Uterus (tissue), 4 donors: Measurements from ENCODE around the gene UBE2J1. TPM values are rescaled to one million over a fixed set of nuclear protein-coding genes. Genes with fewer than 3 reads are reported as not detected.

Experiments
- DNase-seq, 2 donors: peaks; one replicate each; pipeline ENCODE4 v3.0.0-alpha.2; 2019 to 2020
- H3K27ac ChIP-seq, 2 donors: fragments of 200-600 bp; sonication (generic); 1 replicate in 1 of 2; 2 replicates in 1 of 2; pipeline ENCODE4 v1.5.1; 2016 to 2018
- H3K27me3 ChIP-seq, 2 donors: fragments of 200-600 bp; sonication (generic); one replicate each; pipeline ENCODE4 v1.5.1; 2018 to 2019; ENCODE audit warnings: control low read depth in 1 of 2
- H3K36me3 ChIP-seq, 2 donors: fragments of 200-600 bp; sonication (generic); one replicate each; pipeline ENCODE4 v1.5.1; 2019; ENCODE audit warnings: control low read depth in 1 of 2
- H3K4me1 ChIP-seq, 2 donors: fragments of 200-600 bp; sonication (generic); one replicate each; pipeline ENCODE4 v1.5.1; 2018 to 2019; ENCODE audit warnings: control low read depth in 1 of 2
- H3K4me3 ChIP-seq, 2 donors: fragments of 200-600 bp; sonication (generic); 1 replicate in 1 of 2; 2 replicates in 1 of 2; pipeline ENCODE4 v1.5.1; 2018 to 2019; ENCODE audit warnings: mild to moderate bottlenecking in 1 of 2
- H3K9me3 ChIP-seq, 2 donors: fragments of 200-600 bp; sonication (generic); one replicate each; pipeline ENCODE4 v1.5.1; 2019; ENCODE audit warnings: control low read depth in 1 of 2
- CTCF ChIP-seq, 4 experiments: fragments of 200-600 bp in 2 of 4; fragments of 450-650 bp in 2 of 4; sonication (generic) in 2 of 4; IDR thresholded peaks; one replicate each; pipeline ENCODE4 v1.5.1; 2016 to 2019; ENCODE audit warnings: antibody characterized with exemption in 4 of 4, mild to moderate bottlenecking in 2 of 4, moderate library complexity in 1 of 4
- POLR2A ChIP-seq, 2 donors: fragments of 450-650 bp; IDR thresholded peaks; one replicate each; pipeline ENCODE4 v1.6.1; 2016; ENCODE audit warnings: antibody characterized with exemption in 2 of 2, mild to moderate bottlenecking in 1 of 2, moderate library complexity in 1 of 2
- intact Hi-C: fragments of 100-400 bp; cut with DNase I; formaldehyde crosslinking; loops from one replicate; pipeline ENCODE4 v1.15.1; 2023; ENCODE audit warnings: low total_unique reads
- total RNA-seq, 4 donors: library from RNA; depleted of rRNA in 3 of 4; stranded (reverse); fragments of >200 nt in 3 of 4; gene quantifications; one replicate each; pipeline versions ENCODE4 v1.1.0 to v1.2.4, GENCODE V29; 2014 to 2023
- donor health status: DM: yes; HTN: yes; CAD: no.

UBE2J1 gene
- total RNA-seq, 4 donors from 2014 or later: 13.1 to 55.2 (median 41.0) TPM

- TF ChIP-seq CTCF (IDR thresholded peaks at IDR 0.05): no peak
- no peak for TF ChIP-seq POLR2A (IDR thresholded peaks at IDR 0.05)
- DNase-seq: no peak
These were observed 49.6 kb downstream of the UBE2J1 start for GRCh38 chr6:89302936-89303335.

GRCh38 chr6:89302195-89302770 is 50.2 kb downstream of the UBE2J1 start:
- no peak overlapping the region for H3K4me3 ChIP-seq
- no peaks in the 10 kb centered on the region for H3K9me3 ChIP-seq
- H3K27me3 ChIP-seq: no peaks in the 10 kb centered on the region
- intact Hi-C loops: no loop called here
- no peak overlapping the region for H3K27ac ChIP-seq
- H3K36me3 ChIP-seq: no peaks in the 10 kb centered on the region
- H3K4me1 ChIP-seq: no peaks in the 10 kb centered on the region
- no peak for TF ChIP-seq POLR2A (IDR thresholded peaks at IDR 0.05)
- no peak for TF ChIP-seq CTCF (IDR thresholded peaks at IDR 0.05)
- no peak for DNase-seq

More at GRCh38 chr6:89302936-89303335, 49.6 kb downstream of the UBE2J1 start:
- intact Hi-C loops: no loop called here
- Histone ChIP-seq H3K27me3 (no peaks in the 10 kb centered on the region), H3K9me3 (no peaks in the 10 kb centered on the region), H3K4me3 (no peak overlapping the region), H3K27ac (no peak overlapping the region), H3K36me3 (no peaks in the 10 kb centered on the region), H3K4me1 (no peaks in the 10 kb centered on the region)

- TF ChIP-seq POLR2A (IDR thresholded peaks at IDR 0.05): no peak
- no peak for TF ChIP-seq CTCF (IDR thresholded peaks at IDR 0.05)
These were observed 50.8 kb downstream of the UBE2J1 start for GRCh38 chr6:89301586-89302194.

DNA sequence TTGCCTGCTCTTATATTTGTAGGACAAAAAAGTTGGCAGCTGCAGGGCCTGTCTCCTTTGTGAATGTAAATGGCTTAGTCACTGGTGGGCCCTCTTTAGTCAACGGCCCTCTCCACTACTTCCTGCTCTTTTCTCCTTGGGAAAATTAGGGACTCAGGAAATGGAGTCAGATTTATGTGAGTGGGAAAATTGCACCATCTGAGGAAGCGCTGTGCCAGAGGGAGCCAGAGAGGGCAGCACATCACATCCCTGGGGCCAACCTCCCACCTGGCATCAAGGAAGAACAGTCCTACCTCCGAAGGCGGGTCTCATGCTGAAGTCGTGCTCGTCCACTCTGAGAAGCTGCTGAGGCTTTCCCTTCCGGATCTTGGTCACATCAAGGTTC is 53.1 kb downstream of the UBE2J1 start:
- Histone ChIP-seq H3K9me3 (no peaks in the 10 kb centered on the region), H3K36me3 (no peaks in the 10 kb centered on the region), H3K27ac (no peak overlapping the region), H3K4me1 (no peaks in the 10 kb centered on the region), H3K4me3 (no peak overlapping the region), H3K27me3 (no peaks in the 10 kb centered on the region)
- TF ChIP-seq POLR2A (IDR thresholded peaks at IDR 0.05) (no peak), CTCF (IDR thresholded peaks at IDR 0.05) (no peak)
- intact Hi-C loops: no loop called here
- no peak for DNase-seq

More at GRCh38 chr6:89301586-89302194, 50.8 kb downstream of the UBE2J1 start:
- Histone ChIP-seq H3K9me3 (no peaks in the 10 kb centered on the region), H3K27ac (no peak overlapping the region), H3K36me3 (no peaks in the 10 kb centered on the region), H3K4me1 (no peaks in the 10 kb centered on the region), H3K4me3 (no peak overlapping the region), H3K27me3 (no peaks in the 10 kb centered on the region)
- intact Hi-C loops: no loop called here
- DNase-seq: no peak

- Histone ChIP-seq H3K4me3 (no peak overlapping the region), H3K27ac (no peak overlapping the region), H3K27me3 (no peaks in the 10 kb centered on the region), H3K4me1 (no peaks in the 10 kb centered on the region), H3K9me3 (no peaks in the 10 kb centered on the region), H3K36me3 (no peaks in the 10 kb centered on the region)
- DNase-seq: no peak
- intact Hi-C loops: no loop called here
- TF ChIP-seq POLR2A (IDR thresholded peaks at IDR 0.05): no peak
- TF ChIP-seq CTCF (IDR thresholded peaks at IDR 0.05): no peak
These were observed 53.6 kb downstream of the UBE2J1 start for GRCh38 chr6:89298680-89299465.
